ENCODE results near the gene MACROD2.

The MACROD2 gene

DNA sequence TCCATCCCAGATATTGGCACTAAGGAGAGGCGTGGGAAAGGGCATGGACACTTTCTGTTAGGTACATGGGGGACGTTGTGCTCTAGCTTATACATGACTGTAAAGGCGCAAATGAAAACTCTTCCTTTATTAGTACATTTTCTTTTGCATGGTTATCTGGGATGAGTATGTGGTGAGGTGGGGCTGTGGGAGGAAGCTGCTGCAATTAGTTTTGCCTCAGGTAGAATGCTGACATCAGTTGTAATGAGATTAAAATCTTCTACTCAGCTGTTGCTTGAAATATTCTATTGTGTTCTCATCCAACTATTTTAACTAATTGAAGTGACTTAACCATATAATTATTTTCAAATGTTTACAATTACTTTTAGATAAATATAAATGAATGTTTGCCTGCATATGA, 560.4 kb downstream of the MACROD2 start:
- no peaks in the 10 kb centered on the region for H3K36me3 ChIP-seq
- H3K4me3 ChIP-seq = no peak overlapping the region
- no peak overlapping the region for H3K27ac ChIP-seq
- no peaks in the 10 kb centered on the region for H3K9me3 ChIP-seq (replicated peaks in 1 of 11)
- no peaks in the 10 kb centered on the region for H3K4me1 ChIP-seq
- H3K9ac ChIP-seq = no peak overlapping the region
- H3K27me3 ChIP-seq = no peaks in the 10 kb centered on the region
- no peaks in the 10 kb centered on the region for H4K20me1 ChIP-seq
- TF ChIP-seq Cebpa-rat (IDR thresholded peaks at IDR 0.05) = no peak
- no peak overlapping the region for H3K4me2 ChIP-seq

DNA sequence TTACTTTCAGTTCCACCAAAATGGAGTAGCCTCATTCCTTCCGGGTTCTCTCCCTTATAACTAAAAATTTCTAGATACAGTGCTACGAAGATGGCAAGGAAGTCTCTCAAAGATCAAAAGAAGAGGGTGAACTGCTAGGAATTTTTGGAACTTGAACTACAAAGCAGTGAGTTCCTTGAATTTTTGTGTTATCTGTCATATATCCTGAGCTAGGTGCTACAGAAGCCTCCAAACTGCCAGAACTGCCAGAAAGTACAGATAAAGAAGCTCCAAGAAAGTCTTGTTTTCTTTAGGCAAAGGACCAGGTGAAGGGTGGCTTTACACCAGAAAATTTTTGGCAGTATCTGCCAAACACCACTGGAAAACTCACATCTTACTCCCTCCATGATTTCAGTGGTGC, 560.9 kb downstream of the MACROD2 start:
- TF ChIP-seq Cebpa-rat (IDR thresholded peaks at IDR 0.05) = no peak
- Histone ChIP-seq H3K36me3 (no peaks in the 10 kb centered on the region), H3K4me1 (no peaks in the 10 kb centered on the region), H3K4me3 (no peak overlapping the region), H3K27me3 (no peaks in the 10 kb centered on the region), H3K9me3 (replicated peaks in 1 of 11) (no peaks in the 10 kb centered on the region), H3K9ac (no peak overlapping the region), H4K20me1 (no peaks in the 10 kb centered on the region), H3K27ac (no peak overlapping the region), H3K4me2 (no peak overlapping the region)

DNA sequence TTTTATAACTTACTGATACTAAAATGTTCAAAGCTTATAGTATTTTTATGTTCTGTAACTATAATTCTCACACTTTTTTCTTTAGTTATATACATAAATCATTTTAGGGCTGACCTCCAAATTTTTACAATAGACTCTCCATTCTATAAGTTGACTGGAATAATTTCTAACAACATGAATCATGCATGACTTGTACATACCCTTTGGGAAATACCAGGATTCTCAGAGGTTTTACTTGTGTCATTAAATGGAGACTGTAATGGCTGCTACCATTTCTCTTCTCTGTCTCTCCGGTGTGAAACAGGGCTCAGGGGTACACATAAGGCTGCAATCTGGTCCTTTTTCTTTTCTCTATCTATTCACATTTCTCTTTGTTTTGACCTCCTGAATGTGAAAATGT, 564.3 kb downstream of the MACROD2 start:
- Histone ChIP-seq H3K4me1 (no peaks in the 10 kb centered on the region), H4K20me1 (no peaks in the 10 kb centered on the region), H3K4me3 (no peak overlapping the region), H3K9me3 (replicated peaks in 1 of 11) (no peaks in the 10 kb centered on the region), H3K27me3 (no peaks in the 10 kb centered on the region), H3K9ac (no peak overlapping the region), H3K27ac (no peak overlapping the region), H3K4me2 (no peak overlapping the region), H3K36me3 (no peaks in the 10 kb centered on the region)
- no peak for TF ChIP-seq Cebpa-rat (IDR thresholded peaks at IDR 0.05)

DNA sequence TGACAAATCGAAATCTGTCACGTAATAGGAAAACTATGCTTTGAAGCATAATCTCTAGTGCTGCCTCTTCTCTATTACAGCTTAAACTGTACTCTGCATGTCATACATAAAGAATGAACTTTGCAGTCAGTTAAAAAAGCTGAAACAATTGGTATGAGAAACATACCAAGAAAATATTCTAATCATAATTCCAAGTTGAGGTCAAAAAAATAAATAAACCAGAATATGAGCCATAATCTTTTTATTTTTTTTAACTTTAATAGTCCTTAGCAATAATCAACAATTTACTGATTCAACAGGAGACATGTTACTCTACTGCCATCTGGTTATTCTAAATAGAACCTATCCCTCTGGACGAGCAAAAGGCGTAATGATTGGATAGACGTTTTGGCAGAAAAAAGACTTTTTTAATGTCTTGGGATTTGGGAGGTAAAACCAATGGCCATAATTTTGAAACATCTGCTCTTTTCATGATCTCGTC, 566.5 kb downstream of the MACROD2 start:
- Histone ChIP-seq H3K27me3 (no peaks in the 10 kb centered on the region), H3K9me3 (replicated peaks in 1 of 11) (peaks cover 0 to 8% (median 0%) of the 10 kb centered on the region in 11 experiments; a peak in 4 of 22 replicates), H3K4me3 (no peak overlapping the region), H3K4me2 (no peak overlapping the region), H3K27ac (no peak overlapping the region), H3K4me1 (peaks cover 0 to 4% (median 0%) of the 10 kb centered on the region in 10 experiments; a peak in 1 of 20 replicates), H3K9ac (no peak overlapping the region), H3K36me3 (no peaks in the 10 kb centered on the region), H4K20me1 (no peaks in the 10 kb centered on the region)
- no peak for TF ChIP-seq Cebpa-rat (IDR thresholded peaks at IDR 0.05)

DNA sequence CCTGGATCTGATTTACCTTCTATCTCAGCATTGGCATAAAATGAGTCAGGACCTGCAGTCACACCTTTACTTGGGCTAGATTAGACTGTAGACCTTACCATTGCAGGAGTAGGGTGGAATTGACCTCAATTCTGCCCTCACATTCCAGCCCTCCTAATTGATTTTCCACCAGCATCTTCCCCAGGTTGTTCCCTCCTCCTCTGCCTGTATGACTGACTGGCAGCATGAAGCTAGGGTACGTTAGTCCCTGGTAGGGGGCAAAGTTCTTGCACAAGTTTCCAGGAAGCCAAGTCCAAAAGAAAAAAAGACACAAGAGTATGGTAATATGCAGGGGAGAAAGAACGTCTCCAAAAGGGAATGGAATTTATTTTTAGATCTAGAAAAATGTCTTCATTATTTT, 567.7 kb downstream of the MACROD2 start:
- TF ChIP-seq Cebpa-rat (IDR thresholded peaks at IDR 0.05) = no peak
- H3K4me1 ChIP-seq = peaks cover 0 to 4% (median 0%) of the 10 kb centered on the region in 10 experiments; a peak in 1 of 20 replicates
- H3K4me2 ChIP-seq = no peak overlapping the region
- H4K20me1 ChIP-seq = no peaks in the 10 kb centered on the region
- peaks cover 0 to 8% (median 0%) of the 10 kb centered on the region in 11 experiments; a peak in 4 of 22 replicates for H3K9me3 ChIP-seq (replicated peaks in 1 of 11)
- H3K27me3 ChIP-seq = no peaks in the 10 kb centered on the region
- H3K9ac ChIP-seq = no peak overlapping the region
- H3K4me3 ChIP-seq = no peak overlapping the region
- no peak overlapping the region for H3K27ac ChIP-seq
- H3K36me3 ChIP-seq = no peaks in the 10 kb centered on the region

DNA sequence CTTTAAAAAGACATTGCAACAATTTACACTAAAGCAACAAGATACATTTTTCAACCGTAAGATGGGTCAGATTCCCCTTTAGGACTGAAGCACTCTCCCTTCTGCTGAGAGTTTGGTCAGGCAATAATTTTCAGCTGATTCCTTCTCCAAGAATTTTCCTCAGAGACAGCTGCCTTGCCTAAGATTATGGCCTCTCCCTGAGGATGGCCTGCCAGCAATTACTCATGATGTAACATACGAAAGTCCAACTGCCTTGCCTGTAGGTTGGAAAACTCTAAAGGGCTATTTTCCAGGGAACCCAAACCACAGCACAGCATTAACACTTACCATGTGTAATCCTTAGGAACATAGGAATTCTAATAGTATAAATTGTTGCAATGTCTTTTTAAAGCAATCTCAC, 571.2 kb downstream of the MACROD2 start:
- Histone ChIP-seq H3K36me3 (no peaks in the 10 kb centered on the region), H4K20me1 (no peaks in the 10 kb centered on the region), H3K9me3 (replicated peaks in 1 of 11) (peaks cover 0 to 8% (median 0%) of the 10 kb centered on the region in 11 experiments; a peak in 4 of 22 replicates), H3K4me2 (no peak overlapping the region), H3K27me3 (no peaks in the 10 kb centered on the region), H3K27ac (no peak overlapping the region), H3K9ac (no peak overlapping the region), H3K4me3 (no peak overlapping the region), H3K4me1 (peaks cover 0 to 4% (median 0%) of the 10 kb centered on the region in 10 experiments; a peak in 1 of 20 replicates)
- TF ChIP-seq Cebpa-rat (IDR thresholded peaks at IDR 0.05) = no peak

DNA sequence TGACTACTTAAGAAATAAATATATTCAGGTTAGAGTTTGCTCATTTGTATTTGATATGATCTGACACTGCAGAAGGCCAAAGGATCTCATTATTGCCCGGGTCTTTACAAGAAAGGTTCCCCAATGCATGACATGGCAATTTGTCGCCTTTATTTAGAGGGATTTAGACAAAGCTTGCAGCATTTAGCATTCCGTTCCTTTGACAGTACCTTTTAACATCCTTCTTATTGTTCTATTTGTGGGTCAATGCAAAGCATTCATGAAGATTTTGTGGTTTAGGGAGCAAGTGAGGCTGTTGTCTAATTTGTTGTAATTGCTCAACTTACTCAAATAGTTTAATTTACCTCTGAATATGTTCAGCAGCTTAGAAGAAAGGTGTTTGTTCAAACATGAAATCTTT, 572.9 kb downstream of the MACROD2 start:
- TF ChIP-seq Cebpa-rat (IDR thresholded peaks at IDR 0.05) = no peak
- H3K9me3 ChIP-seq (replicated peaks in 1 of 11) = peaks cover 0 to 8% (median 0%) of the 10 kb centered on the region in 11 experiments; a peak in 4 of 22 replicates
- H3K4me1 ChIP-seq = peaks cover 0 to 4% (median 0%) of the 10 kb centered on the region in 10 experiments; a peak in 1 of 20 replicates
- no peaks in the 10 kb centered on the region for H3K27me3 ChIP-seq
- H3K36me3 ChIP-seq = no peaks in the 10 kb centered on the region
- H3K4me2 ChIP-seq = no peak overlapping the region
- H4K20me1 ChIP-seq = no peaks in the 10 kb centered on the region
- no peak overlapping the region for H3K4me3 ChIP-seq
- H3K27ac ChIP-seq = no peak overlapping the region
- H3K9ac ChIP-seq = no peak overlapping the region

DNA sequence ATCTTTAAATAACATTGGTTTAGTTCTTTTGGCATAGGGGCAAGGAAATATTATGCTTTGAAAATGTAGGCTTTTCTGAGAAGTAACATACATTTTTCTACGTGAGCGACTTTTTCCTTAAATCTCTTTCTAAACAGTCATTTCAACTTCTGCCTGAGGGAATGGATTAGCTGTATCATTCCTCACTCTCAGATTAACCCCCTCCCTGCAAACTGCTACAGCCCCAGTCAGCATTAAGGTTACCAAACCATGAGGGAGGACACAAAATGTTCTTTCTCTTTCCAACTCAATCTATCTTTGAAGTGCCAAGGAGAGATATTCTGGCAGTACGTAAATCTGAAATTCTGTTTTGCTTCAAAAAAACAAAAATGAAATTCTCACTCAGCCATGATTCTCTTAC, 573.4 kb downstream of the MACROD2 start:
- no peak for TF ChIP-seq Cebpa-rat (IDR thresholded peaks at IDR 0.05)
- no peak overlapping the region for H3K9ac ChIP-seq

DNA sequence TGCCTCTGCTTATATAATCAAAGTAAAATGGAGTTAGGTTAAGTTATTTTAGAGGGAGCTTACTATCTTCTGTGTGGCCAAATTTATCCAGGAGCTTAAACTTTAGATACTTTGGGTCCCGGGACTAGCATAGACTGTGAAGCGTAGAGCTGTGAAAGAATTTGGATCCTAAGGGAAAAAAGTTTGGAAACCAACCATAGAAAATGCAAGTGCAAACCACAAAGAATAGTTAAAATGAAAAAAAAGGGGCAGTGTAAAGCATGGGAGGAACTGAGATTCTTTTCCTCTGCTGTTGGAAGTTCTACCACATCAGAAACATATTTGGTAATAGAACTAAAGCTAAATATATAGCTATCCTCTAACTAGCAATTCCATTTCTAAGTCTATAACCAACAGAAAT, 574.3 kb downstream of the MACROD2 start:
- Histone ChIP-seq H3K4me1 (peaks cover 0 to 4% (median 0%) of the 10 kb centered on the region in 10 experiments; a peak in 1 of 20 replicates), H3K4me3 (no peak overlapping the region), H3K27me3 (no peaks in the 10 kb centered on the region), H3K9ac (no peak overlapping the region), H4K20me1 (no peaks in the 10 kb centered on the region), H3K4me2 (no peak overlapping the region), H3K9me3 (replicated peaks in 1 of 11) (peaks cover 0 to 8% (median 0%) of the 10 kb centered on the region in 11 experiments; a peak in 4 of 22 replicates), H3K27ac (no peak overlapping the region), H3K36me3 (no peaks in the 10 kb centered on the region)
- TF ChIP-seq Cebpa-rat (IDR thresholded peaks at IDR 0.05) = no peak

More for the DNA sequence above, 573.4 kb downstream of the MACROD2 start:
- Histone ChIP-seq H3K4me2 (no peak overlapping the region), H3K4me3 (no peak overlapping the region), H3K36me3 (no peaks in the 10 kb centered on the region), H3K9me3 (replicated peaks in 1 of 11) (peaks cover 0 to 8% (median 0%) of the 10 kb centered on the region in 11 experiments; a peak in 4 of 22 replicates), H3K27me3 (no peaks in the 10 kb centered on the region), H3K27ac (no peak overlapping the region), H4K20me1 (no peaks in the 10 kb centered on the region), H3K4me1 (peaks cover 0 to 4% (median 0%) of the 10 kb centered on the region in 10 experiments; a peak in 1 of 20 replicates)

DNA sequence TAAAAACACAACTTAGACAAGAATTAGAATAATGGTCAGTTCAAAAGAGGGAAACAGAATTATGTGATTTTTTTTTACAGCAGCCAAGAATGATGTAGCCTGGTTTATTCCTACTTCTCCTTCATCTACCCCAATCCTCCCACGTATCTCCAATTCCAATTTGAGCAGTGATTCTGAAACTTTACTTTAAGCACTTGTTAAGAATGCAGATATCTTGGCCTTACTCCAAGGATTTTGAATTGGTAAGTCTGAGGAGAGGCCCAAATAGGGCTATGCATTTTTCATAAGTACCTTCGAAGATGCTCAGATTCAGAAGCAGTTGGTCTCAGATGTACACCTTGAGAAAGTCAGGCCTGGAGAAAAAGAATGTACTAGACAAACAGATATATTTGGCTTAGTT, 575.5 kb downstream of the MACROD2 start:
- H3K36me3 ChIP-seq = no peaks in the 10 kb centered on the region
- H3K9ac ChIP-seq = no peak overlapping the region
- peaks cover 0 to 8% (median 0%) of the 10 kb centered on the region in 11 experiments; a peak in 4 of 22 replicates for H3K9me3 ChIP-seq (replicated peaks in 1 of 11)
- H3K27me3 ChIP-seq = no peaks in the 10 kb centered on the region
- TF ChIP-seq Cebpa-rat (IDR thresholded peaks at IDR 0.05) = no peak
- H4K20me1 ChIP-seq = no peaks in the 10 kb centered on the region
- H3K27ac ChIP-seq = no peak overlapping the region
- no peak overlapping the region for H3K4me3 ChIP-seq
- H3K4me1 ChIP-seq = peaks cover 0 to 4% (median 0%) of the 10 kb centered on the region in 10 experiments; a peak in 3 of 20 replicates
- no peak overlapping the region for H3K4me2 ChIP-seq

All from BLaER1 treated with 17β-estradiol and CSF1 and Interleukin-3, amounts not matched to agents 10 nM and 100 nM (cell line).